HepG2 (cell line): Measurements from ENCODE around the gene CDH22. TPM values are rescaled to one million over a fixed set of nuclear protein-coding genes. Genes with fewer than 3 reads are reported as not detected.

Source experiments
- AGO1 ChIP-seq: fragments of 200-400 bp; formaldehyde crosslinking; IDR thresholded peaks from 2 replicates; pipeline ENCODE4 v1.6.1; 2017; ENCODE audit warnings: mild to moderate bottlenecking, low read depth, low read length, moderate library complexity; ENCODE audit not compliant: poor library complexity, severe bottlenecking
- CHD4 ChIP-seq: fragments of 200-600 bp; sonication (generic); IDR thresholded peaks from 2 replicates; pipeline ENCODE4 v1.7.0; 2017; ENCODE audit warnings: mild to moderate bottlenecking, low read length, borderline replicate concordance
- FOSL2 ChIP-seq: sonication (generic); formaldehyde crosslinking; IDR thresholded peaks from 2 replicates; pipeline ENCODE4 v1.4.0; 2020; ENCODE audit warnings: missing genetic modification reagents
- FOXO4 ChIP-seq: sonication (generic); formaldehyde crosslinking; conservative IDR thresholded peaks from 2 replicates; pipeline ENCODE4 v1.8.1; 2023; ENCODE audit warnings: missing genetic modification reagents
- HES4 ChIP-seq: sonication (generic); formaldehyde crosslinking; IDR thresholded peaks from 2 replicates; pipeline ENCODE4 v1.9.0; 2021; ENCODE audit warnings: mild to moderate bottlenecking, missing genetic modification reagents, borderline replicate concordance
- HNF1B ChIP-seq: sonication (generic); formaldehyde crosslinking; IDR thresholded peaks from 2 replicates; pipeline ENCODE4 v1.5.1; 2020; ENCODE audit warnings: mild to moderate bottlenecking, moderate library complexity, missing genetic modification reagents
- MNT ChIP-seq: fragments of 450-650 bp; IDR thresholded peaks from 2 replicates; pipeline ENCODE4 v1.6.1; 2016
- NR2F2 ChIP-seq: IDR thresholded peaks from 2 replicates; pipeline ENCODE4 v1.6.1; 2012; ENCODE audit warnings: low read depth, inconsistent platforms, borderline replicate concordance
- RBM22 ChIP-seq: fragments of 200-400 bp; formaldehyde crosslinking; optimal IDR thresholded peaks from 2 replicates; pipeline ENCODE3; 2017; ENCODE audit warnings: mild to moderate bottlenecking, low read length, moderate library complexity
- THAP9 ChIP-seq: sonication (generic); formaldehyde crosslinking; IDR thresholded peaks from 2 replicates; pipeline ENCODE4; 2020; ENCODE audit warnings: missing genetic modification reagents, mild to moderate bottlenecking, borderline replicate concordance
- ZBTB3 ChIP-seq: sonication (generic); formaldehyde crosslinking; IDR thresholded peaks from 2 replicates; pipeline ENCODE4 v1.4.0; 2020; ENCODE audit warnings: low read depth, mild to moderate bottlenecking, moderate library complexity, missing genetic modification reagents, borderline replicate concordance
- ZBTB39 ChIP-seq: sonication (generic); formaldehyde crosslinking; IDR thresholded peaks from 2 replicates; pipeline ENCODE4 v1.5.0; 2020; ENCODE audit warnings: missing genetic modification reagents
- ZMAT3 ChIP-seq: sonication (generic); formaldehyde crosslinking; conservative IDR thresholded peaks from 2 replicates; pipeline ENCODE4 v1.7.0; 2021; ENCODE audit warnings: missing genetic modification reagents
- ZNF10 ChIP-seq: sonication (generic); formaldehyde crosslinking; IDR thresholded peaks from 2 replicates; pipeline ENCODE4 v1.4.0; 2020; ENCODE audit warnings: mild to moderate bottlenecking, low read depth, missing genetic modification reagents, borderline replicate concordance
- ZNF180 ChIP-seq: sonication (generic); formaldehyde crosslinking; IDR thresholded peaks from 2 replicates; pipeline ENCODE4 v1.4.0; 2020; ENCODE audit warnings: low read depth, missing genetic modification reagents, borderline replicate concordance
- ZNF205 ChIP-seq: IDR thresholded peaks from 2 replicates; pipeline ENCODE4 v1.6.1; 2018; ENCODE audit warnings: missing biosample characterization, missing genetic modification reagents
- ZNF34 ChIP-seq: sonication (generic); formaldehyde crosslinking; IDR thresholded peaks from 2 replicates; pipeline ENCODE4 v1.4.0; 2020; ENCODE audit warnings: mild to moderate bottlenecking, missing genetic modification reagents, borderline replicate concordance
- ZNF652 ChIP-seq: IDR thresholded peaks from 2 replicates; pipeline ENCODE4 v1.6.1; 2016; ENCODE audit warnings: low read depth, borderline replicate concordance
- ZNF777 ChIP-seq: sonication (generic); formaldehyde crosslinking; IDR thresholded peaks from 2 replicates; pipeline ENCODE4 v1.4.0; 2020; ENCODE audit warnings: missing genetic modification reagents
- polyA plus RNA-seq, 8 experiments: library from polyadenylated mRNA; depleted of rRNA in 3 of 8; stranded (reverse) in 7 of 8; unstranded in 1 of 8; fragments of >200 nt; fragmentation: Illumina TruSeq in 4 of 8; extraction: Trizol in 4 of 8; gene quantifications; 2 replicates each; pipeline versions ENCODE4 v1.2.1 to v1.2.3, GENCODE V29; 2011 to 2016; ENCODE audit warnings: low read depth in 4 of 8, missing spikeins in 1 of 8, mixed read lengths in 1 of 8; ENCODE audit not compliant: insufficient read depth in 1 of 8
- total RNA-seq, 5 experiments: library from RNA; depleted of rRNA; stranded (reverse); fragments of >200 nt; fragmentation: Illumina TruSeq; extraction: Trizol; gene quantifications; 2 replicates each; pipeline ENCODE4 v1.2.3, GENCODE V29; 2016; ENCODE audit warnings: low read depth in 1 of 5

The CDH22 gene
- total and polyA plus RNA-seq, 2 of the 13 experiments (the other 11 are each of a cell fraction or from before 2014, with no cell fraction given), result not detected

GRCh38 chr20:46356195-46357029 is 48.1 kb upstream of the CDH22 start (continued):
- no peak for TF ChIP-seq ZBTB39 (CRISPR knock-in tag)
- TF ChIP-seq HES4 (CRISPR knock-in tag), result 0 out of 2 replicates have a peak, but pooled peaks have one; percentile 39
- TF ChIP-seq NR2F2, result no peak
- no peak for TF ChIP-seq CHD4
- 0 out of 2 replicates have a peak, but pooled peaks have one; percentile 22 for TF ChIP-seq THAP9
- TF ChIP-seq ZNF205 (CRISPR knock-in tag), result no peak
- no peak for TF ChIP-seq MNT
- no peak for TF ChIP-seq RBM22
- no peak for TF ChIP-seq FOXO4 (CRISPR knock-in tag)
- TF ChIP-seq ZBTB3 (CRISPR knock-in tag), result no peak
- TF ChIP-seq ZNF180 (CRISPR knock-in tag), result no peak
- TF ChIP-seq HNF1B (CRISPR knock-in tag), result no peak
- TF ChIP-seq FOSL2 (CRISPR knock-in tag), result no peak
- no peak for TF ChIP-seq ZMAT3
- no peak for TF ChIP-seq AGO1
- no peak for TF ChIP-seq ZNF777 (CRISPR knock-in tag)
- peak; percentile 91 for TF ChIP-seq ZNF652
- TF ChIP-seq ZNF34 (CRISPR knock-in tag), result no peak
- no peak for TF ChIP-seq ZNF10 (CRISPR knock-in tag)
